HCT116 (cell line): ENCODE results near the gene DOP1A. TPM values are rescaled to one million over a fixed set of nuclear protein-coding genes. Genes with fewer than 3 reads are reported as not detected.

ENCODE experiments used
- ATAC-seq: fragments of 200-7000 bp; cut with Tn5 transposase; 2 replicates; pipeline ENCODE4 v1.9.1; 2020; ENCODE audit warnings: mild to moderate bottlenecking, moderate library complexity
- BruUV-seq: library from RNA; stranded (reverse); fragments of 400-500 nt; replicated peaks from 2 replicates; lab custom pipeline; 2021; lab: Mats Ljungman, UMichigan
- CTCF ChIA-PET: fragments of 300-600 bp; sonication (Branson Sonifier 250); formaldehyde crosslinking; loops from one replicate; lab custom pipeline; 2021; ENCODE audit warnings: antibody characterized with exemption; lab: Charles Lee
- POLR2A ChIA-PET: fragments of 300-600, 350-600 bp; sonication (Branson Sonifier 250); formaldehyde crosslinking; loops from one replicate; lab custom pipeline; 2021; ENCODE audit warnings: antibody characterized with exemption; lab: Charles Lee
- RAD21 ChIA-PET, 2 experiments: fragments of 300-600 bp; sonication (Branson Sonifier 250); formaldehyde crosslinking; loops; one replicate each; lab custom pipeline; 2023; ENCODE audit warnings: low total read pairs in 2 of 2; ENCODE audit not compliant: uncharacterized antibody in 2 of 2, unreplicated experiment in 2 of 2, low non-redundant PET in 1 of 2; lab: Charles Lee
- DNase-seq: peaks from one replicate; pipeline ENCODE4 v3.0.0-alpha.2; 2010; ENCODE audit warnings: low read depth, low spot score
- H2AFZ ChIP-seq: fragments of 200-600 bp; shearing (Covaris generic), sonication (generic); 2 replicates; pipeline ENCODE4 v1.6.1; 2017; ENCODE audit warnings: low read depth, mixed run types, mixed read lengths, antibody characterized with exemption, low read length; ENCODE audit not compliant: poor library complexity, severe bottlenecking
- H3K27ac ChIP-seq: 2 replicates; pipeline ENCODE4 v1.5.1; 2012; ENCODE audit warnings: low read depth, low read length
- H3K27me3 ChIP-seq: fragments of 200-600 bp; sonication (generic); 2 replicates; pipeline ENCODE4 v1.6.1; 2016; ENCODE audit warnings: mixed run types, low read length, mixed read lengths; ENCODE audit not compliant: insufficient read depth
- H3K36me3 ChIP-seq, 2 experiments: fragments of 200-500 bp in 1 of 2; fragments of 200-600 bp in 1 of 2; sonication (Bioruptor generic) in 1 of 2; sonication (generic) in 1 of 2; 2 replicates each; pipeline versions ENCODE4 v1.5.1 to v1.6.1; 2014 to 2016; ENCODE audit warnings: low read length in 2 of 2, inconsistent platforms in 1 of 2, mixed read lengths in 1 of 2, mixed run types in 1 of 2; ENCODE audit not compliant: insufficient read depth in 2 of 2, control insufficient read depth in 1 of 2
- H3K4me1 ChIP-seq, 2 experiments: fragments of 200-600 bp in 1 of 2; sonication (generic) in 1 of 2; 2 replicates each; pipeline versions ENCODE4 v1.5.1 to v1.6.1; 2012 to 2017; ENCODE audit warnings: low read length in 2 of 2, inconsistent platforms in 1 of 2, mild to moderate bottlenecking in 1 of 2, mixed read lengths in 1 of 2, mixed run types in 1 of 2, moderate library complexity in 1 of 2; ENCODE audit not compliant: insufficient read depth in 2 of 2, control insufficient read depth in 1 of 2
- H3K4me2 ChIP-seq: fragments of 200-600 bp; sonication (generic); 2 replicates; pipeline ENCODE4 v1.6.1; 2017; ENCODE audit warnings: mixed run types, low read length, mixed read lengths
- H3K4me3 ChIP-seq, 2 experiments: fragments of 200-600 bp in 1 of 2; sonication (generic) in 1 of 2; replicated peaks in 1 of 2; 2 replicates each; pipeline ENCODE4 v1.5.1; 2011 to 2016; ENCODE audit warnings: low read length in 2 of 2, control low read depth in 1 of 2, low read depth in 1 of 2, mild to moderate bottlenecking in 1 of 2, mixed read lengths in 1 of 2, mixed run types in 1 of 2
- H3K79me2 ChIP-seq: fragments of 200-600 bp; sonication (generic); 2 replicates; pipeline ENCODE4 v1.6.1; 2017; ENCODE audit warnings: mild to moderate bottlenecking, mixed run types, low read length, moderate library complexity, mixed read lengths; ENCODE audit not compliant: insufficient read depth
- H3K9ac ChIP-seq: fragments of 200-600 bp; sonication (generic); 2 replicates; pipeline ENCODE4 v1.6.1; 2016; ENCODE audit warnings: low read length, mixed read lengths
- H3K9me2 ChIP-seq: fragments of 200-600 bp; sonication (generic), shearing (Covaris generic); 2 replicates; pipeline ENCODE4 v1.6.1; 2017; ENCODE audit warnings: mixed run types, mild to moderate bottlenecking, moderate library complexity; ENCODE audit not compliant: insufficient read depth
- H3K9me3 ChIP-seq, 2 experiments: fragments of 200-500 bp in 1 of 2; fragments of 200-600 bp in 1 of 2; sonication (Bioruptor generic) in 1 of 2; sonication (generic) in 1 of 2; 2 replicates each; pipeline ENCODE4 v1.6.1; 2014 to 2017; ENCODE audit warnings: low read length in 2 of 2, mixed read lengths in 2 of 2, inconsistent platforms in 1 of 2, low read depth in 1 of 2, mild to moderate bottlenecking in 1 of 2, mixed run types in 1 of 2, moderate library complexity in 1 of 2; ENCODE audit not compliant: control insufficient read depth in 1 of 2, insufficient read depth in 1 of 2
- H4K20me1 ChIP-seq: fragments of 200-600 bp; sonication (generic), shearing (Covaris generic); 2 replicates; pipeline ENCODE4 v1.6.1; 2017; ENCODE audit warnings: mixed run types, mild to moderate bottlenecking, moderate library complexity; ENCODE audit not compliant: insufficient read depth
- ATF3 ChIP-seq: IDR thresholded peaks from 2 replicates; pipeline ENCODE4 v1.6.1; 2012
- CTCF ChIP-seq, 3 experiments: fragments of 200-600 bp in 1 of 3; sonication (generic) in 1 of 3; IDR thresholded peaks in 2 of 3; conservative IDR thresholded peaks in 1 of 3; 2 replicates each; pipeline ENCODE4 v1.5.1; 2012 to 2017; ENCODE audit warnings: low read depth in 2 of 3, low read length in 2 of 3, antibody characterized with exemption in 1 of 3, borderline replicate concordance in 1 of 3, control low read depth in 1 of 3, mild to moderate bottlenecking in 1 of 3, mixed read lengths in 1 of 3, mixed run types in 1 of 3, moderate library complexity in 1 of 3; ENCODE audit not compliant: insufficient read depth in 1 of 3
- EGR1 ChIP-seq: IDR thresholded peaks from 2 replicates; pipeline ENCODE4 v1.6.1; 2012; ENCODE audit warnings: low read depth
- ELF1 ChIP-seq: IDR thresholded peaks from 2 replicates; pipeline ENCODE4 v1.6.1; 2012; ENCODE audit warnings: low read depth, borderline replicate concordance
- EZH2 ChIP-seq: fragments of 200-600 bp; sonication (generic); IDR thresholded peaks from 2 replicates; pipeline ENCODE4 v1.6.1; 2017; ENCODE audit warnings: antibody characterized with exemption, mixed run types
- EZH2phosphoT487 ChIP-seq: fragments of 200-600 bp; IDR thresholded peaks from 2 replicates; pipeline ENCODE4 v1.6.1; 2018; ENCODE audit warnings: antibody characterized with exemption, borderline replicate concordance
- FOSL1 ChIP-seq: IDR thresholded peaks from 2 replicates; pipeline ENCODE4 v1.6.1; 2012; ENCODE audit warnings: low read depth
- MAX ChIP-seq: IDR thresholded peaks from 2 replicates; pipeline ENCODE4 v1.6.1; 2012
- RAD21 ChIP-seq: IDR thresholded peaks from 2 replicates; pipeline ENCODE4 v1.6.1; 2012; ENCODE audit warnings: low read depth, mild to moderate bottlenecking
- SIN3A ChIP-seq: IDR thresholded peaks from 2 replicates; pipeline ENCODE4 v1.6.1; 2012; ENCODE audit warnings: low read depth
- SP1 ChIP-seq: IDR thresholded peaks from 2 replicates; pipeline ENCODE4 v1.6.1; 2012; ENCODE audit warnings: low read depth
- SRF ChIP-seq: IDR thresholded peaks from 2 replicates; pipeline ENCODE4 v1.6.1; 2012; ENCODE audit warnings: low read depth
- intact Hi-C: fragments of 100-400 bp; cut with micrococcal nuclease; formaldehyde crosslinking; loops from 2 replicates; pipeline ENCODE4 v1.10.0; 2022
- total RNA-seq: library from RNA; stranded (reverse); gene quantifications from one replicate; pipeline ENCODE4 v1.2.1, GENCODE V29; 2021; ENCODE audit not compliant: unreplicated experiment

The DOP1A gene
- total RNA-seq, 1 experiment from 2014 or later, result 7.1 TPM

GRCh38 chr6:83127976-83128375, 60.5 kb downstream of the DOP1A start:
- Histone ChIP-seq H2AFZ (no peak overlapping the region), H3K4me3 (no peak overlapping the region), H3K4me2 (no peak overlapping the region), H3K27ac (no peak overlapping the region), H3K27me3 (no peaks in the 10 kb centered on the region), H3K9me3 (no peaks in the 10 kb centered on the region), H3K4me1 (no peaks in the 10 kb centered on the region), H3K9ac (no peak overlapping the region), H4K20me1 (no peaks in the 10 kb centered on the region; the same call in 1 of the 2 replicates), H3K9me2 (no peaks in the 10 kb centered on the region), H3K79me2 (no peaks in the 10 kb centered on the region), H3K36me3 (peaks cover 0 to 3% of the 10 kb centered on the region in 2 experiments; a peak in 2 of 4 replicates)
- DNase-seq (no peak), ATAC-seq (no peak)
- BruUV-seq, result no TSS peak
- intact Hi-C loops, result no loop called here
- ChIA-PET POLR2A (no interaction called here), RAD21 (no interaction called here), CTCF (no interaction called here)
- TF ChIP-seq EGR1 (no peak), ELF1 (no peak), SIN3A (no peak), SP1 (no peak)

- ChIA-PET POLR2A (no interaction called here), RAD21 (no interaction called here)
- no peak for DNase-seq
- Histone ChIP-seq H3K9me2 (no peaks in the 10 kb centered on the region), H3K4me2 (no peak overlapping the region), H3K4me3 (no peak overlapping the region), H3K9me3 (no peaks in the 10 kb centered on the region)
- ATAC-seq, result no peak
- TF ChIP-seq FOSL1 (no peak), EZH2phosphoT487 (no peak), EZH2 (no peak), RAD21 (no peak), CTCF (IDR thresholded peaks at IDR 0.05 in 2 of 3, conservative IDR thresholded peaks at IDR 0.05 in 1 of 3; ENCODE audit: borderline replicate concordance in 1 of 3, insufficient read depth in 1 of 3, low read depth in 2 of 3, low read length in 2 of 3) (no peak), ATF3 (no peak), MAX (no peak), SRF (no peak), ELF1 (no peak)
- TF ChIP-seq, all 23 proteins: peak for 0
- Histone ChIP-seq H3K27me3 (no peaks in the 10 kb centered on the region), H2AFZ (no peak overlapping the region), H3K27ac (no peak overlapping the region), H3K4me1 (no peaks in the 10 kb centered on the region), H3K36me3 (peaks cover 0 to 2% of the 10 kb centered on the region in 2 experiments; a peak in 1 of 4 replicates), H4K20me1 (no peaks in the 10 kb centered on the region; the same call in 1 of the 2 replicates), H3K79me2 (no peaks in the 10 kb centered on the region), H3K9ac (no peak overlapping the region)
- intact Hi-C loops, result no loop called here
- no TSS peak for BruUV-seq
- CTCF ChIA-PET, result no interaction called here
Measured at GRCh38 chr6:83132121-83132520, 64.7 kb downstream of the DOP1A start.
